Neural progenitor cell (in vitro differentiated cells): ENCODE data around the gene HNRNPLL. TPM values are rescaled to one million over a fixed set of nuclear protein-coding genes. Genes with fewer than 3 reads are reported as not detected.
A peak's percentile ranks its signal among the peaks of the same experiment; 100 is the strongest.

Source experiments
- DNase-seq: peaks from one replicate; pipeline ENCODE4 v3.0.0-alpha.2; 2016; ENCODE audit warnings: low spot score
- H2AFZ ChIP-seq: fragments of 200-600 bp; sonication (generic); replicated peaks from 2 replicates; pipeline ENCODE4 v1.6.1; 2016; ENCODE audit warnings: antibody characterized with exemption
- H3F3A ChIP-seq: fragments of 200-600 bp; sonication (generic); 2 replicates; pipeline ENCODE4 v1.6.1; 2016; ENCODE audit warnings: antibody characterized with exemption, low read depth
- H3K27ac ChIP-seq: fragments of 200-600 bp; sonication (generic); 2 replicates; pipeline ENCODE4 v1.5.1; 2016; ENCODE audit warnings: mild to moderate bottlenecking
- H3K27me3 ChIP-seq: fragments of 200-600 bp; sonication (generic); 2 replicates; pipeline ENCODE4 v1.6.1; 2016; ENCODE audit warnings: mild to moderate bottlenecking, moderate library complexity
- H3K36me3 ChIP-seq: fragments of 200-600 bp; sonication (generic); 2 replicates; pipeline ENCODE4 v1.5.1; 2016
- H3K4me1 ChIP-seq: fragments of 200-600 bp; sonication (generic); 2 replicates; pipeline ENCODE4 v1.6.1; 2016; ENCODE audit warnings: mixed run types
- H3K4me2 ChIP-seq: fragments of 200-600 bp; sonication (generic); 2 replicates; pipeline ENCODE4 v1.6.1; 2016
- H3K4me3 ChIP-seq: fragments of 200-600 bp; sonication (generic); 2 replicates; pipeline ENCODE4 v1.5.1; 2016
- H3K79me2 ChIP-seq: fragments of 200-600 bp; sonication (generic); 2 replicates; pipeline ENCODE4 v1.6.1; 2016; ENCODE audit warnings: low read depth
- H3K9ac ChIP-seq: fragments of 200-600 bp; sonication (generic); 2 replicates; pipeline ENCODE4 v1.6.1; 2016
- H3K9me3 ChIP-seq: fragments of 200-600 bp; sonication (generic); 2 replicates; pipeline ENCODE4 v1.5.1; 2016; ENCODE audit warnings: low read depth
- H4K20me1 ChIP-seq: fragments of 200-600 bp; sonication (generic); 2 replicates; pipeline ENCODE4 v1.6.1; 2016; ENCODE audit warnings: low read depth
- H3K27ac Mint-ChIP-seq: 3 replicates; pipeline ENCODE4 v1.8.0; 2021; ENCODE audit warnings: mixed read lengths
- H3K27me3 Mint-ChIP-seq: 2 replicates; pipeline ENCODE4 v1.8.0; 2022; ENCODE audit warnings: low read depth, mild to moderate bottlenecking, inconsistent platforms, moderate library complexity, mixed read lengths; ENCODE audit not compliant: insufficient read depth
- H3K36me3 Mint-ChIP-seq: 3 replicates; pipeline ENCODE4 v1.8.0; 2021; ENCODE audit warnings: mixed read lengths
- H3K4me1 Mint-ChIP-seq: 3 replicates; pipeline ENCODE4 v1.8.0; 2021; ENCODE audit warnings: mixed read lengths
- H3K4me3 Mint-ChIP-seq: 3 replicates; pipeline ENCODE4 v1.8.0; 2021; ENCODE audit warnings: mild to moderate bottlenecking, moderate library complexity, mixed read lengths
- H3K9me3 Mint-ChIP-seq: 3 replicates; pipeline ENCODE4 v1.8.0; 2020; ENCODE audit warnings: mixed read lengths
- EZH2 ChIP-seq: fragments of 200-600 bp; sonication (generic); IDR thresholded peaks from 2 replicates; pipeline ENCODE4 v1.6.1; 2017; ENCODE audit warnings: antibody characterized with exemption, mild to moderate bottlenecking, moderate library complexity
- EZH2phosphoT487 ChIP-seq: fragments of 200-600 bp; sonication (generic); IDR thresholded peaks from 2 replicates; pipeline ENCODE4 v1.6.1; 2017; ENCODE audit warnings: antibody characterized with exemption
- total RNA-seq: library from RNA; depleted of rRNA; stranded (reverse); fragments of >200 nt; gene quantifications from 2 replicates; pipeline ENCODE4 v1.2.3, GENCODE V29; 2015; ENCODE audit warnings: low replicate concordance
- TF ChIP-seq, protein P1 (sequence below): fragments of 200-600 bp; sonication (generic); IDR thresholded peaks from 2 replicates; pipeline ENCODE4 v1.5.1; 2017; ENCODE audit warnings: antibody characterized with exemption, mild to moderate bottlenecking

The HNRNPLL gene
- total RNA-seq, 1 donor from 2014 or later = 109 TPM

DNA sequence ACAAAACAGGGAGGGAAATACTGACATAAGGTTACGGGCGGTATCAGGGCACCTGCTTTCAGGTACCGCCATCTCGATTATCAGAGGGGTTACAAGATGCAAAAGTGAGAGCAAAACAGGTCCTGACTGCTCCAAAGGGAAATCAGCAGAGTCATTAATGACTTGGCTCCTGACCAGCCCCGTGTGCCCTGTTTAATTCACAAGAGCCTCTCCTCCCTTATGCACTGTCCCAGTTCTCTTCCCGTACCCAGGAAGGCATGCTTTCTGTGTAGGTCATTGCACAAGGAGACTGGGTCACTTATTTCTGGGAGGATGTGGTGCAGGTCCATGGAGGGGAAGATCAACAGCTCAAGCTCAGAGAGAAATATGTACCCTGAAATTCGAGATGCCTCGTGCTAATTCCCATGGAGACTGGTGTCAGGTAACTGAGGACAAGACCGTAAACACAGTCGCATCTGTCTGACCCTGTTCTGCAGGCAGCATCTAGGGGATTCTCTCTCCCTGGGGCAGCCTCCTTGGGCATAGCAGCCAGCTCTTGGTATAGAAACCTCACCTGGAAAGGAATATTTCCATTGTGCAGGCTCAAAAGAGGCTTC is 79.9 kb downstream of the HNRNPLL start:
- H3K9me3 Mint-ChIP-seq = no peaks in the 10 kb centered on the region
- no peaks in the 10 kb centered on the region for H3K36me3 Mint-ChIP-seq
- H3K36me3 ChIP-seq = no peaks in the 10 kb centered on the region
- H3K4me3 Mint-ChIP-seq = no peak overlapping the region
- peak overlapping the region; percentile 43 for H3K4me2 ChIP-seq
- H3K27ac ChIP-seq = no peak overlapping the region
- DNase-seq = no peak
- H3K4me1 Mint-ChIP-seq = peaks cover 18% of the 10 kb centered on the region
- peaks cover 6% of the 10 kb centered on the region for H3K27me3 ChIP-seq
- no peaks in the 10 kb centered on the region for H3K9me3 ChIP-seq
- H3K4me1 ChIP-seq = peaks cover 7% of the 10 kb centered on the region
- peak overlapping the region; percentile 61 for H2AFZ ChIP-seq
- H3K4me3 ChIP-seq = no peak overlapping the region
- no peak overlapping the region for H3K27ac Mint-ChIP-seq
- no peaks in the 10 kb centered on the region for H4K20me1 ChIP-seq
- no peaks in the 10 kb centered on the region for H3K79me2 ChIP-seq
- H3F3A ChIP-seq = no peaks in the 10 kb centered on the region
- no peak overlapping the region for H3K9ac ChIP-seq
- TF ChIP-seq EZH2 (no peak), EZH2phosphoT487 (no peak)
- TF ChIP-seq, protein P1, sequence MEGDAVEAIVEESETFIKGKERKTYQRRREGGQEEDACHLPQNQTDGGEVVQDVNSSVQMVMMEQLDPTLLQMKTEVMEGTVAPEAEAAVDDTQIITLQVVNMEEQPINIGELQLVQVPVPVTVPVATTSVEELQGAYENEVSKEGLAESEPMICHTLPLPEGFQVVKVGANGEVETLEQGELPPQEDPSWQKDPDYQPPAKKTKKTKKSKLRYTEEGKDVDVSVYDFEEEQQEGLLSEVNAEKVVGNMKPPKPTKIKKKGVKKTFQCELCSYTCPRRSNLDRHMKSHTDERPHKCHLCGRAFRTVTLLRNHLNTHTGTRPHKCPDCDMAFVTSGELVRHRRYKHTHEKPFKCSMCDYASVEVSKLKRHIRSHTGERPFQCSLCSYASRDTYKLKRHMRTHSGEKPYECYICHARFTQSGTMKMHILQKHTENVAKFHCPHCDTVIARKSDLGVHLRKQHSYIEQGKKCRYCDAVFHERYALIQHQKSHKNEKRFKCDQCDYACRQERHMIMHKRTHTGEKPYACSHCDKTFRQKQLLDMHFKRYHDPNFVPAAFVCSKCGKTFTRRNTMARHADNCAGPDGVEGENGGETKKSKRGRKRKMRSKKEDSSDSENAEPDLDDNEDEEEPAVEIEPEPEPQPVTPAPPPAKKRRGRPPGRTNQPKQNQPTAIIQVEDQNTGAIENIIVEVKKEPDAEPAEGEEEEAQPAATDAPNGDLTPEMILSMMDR = no peak
- no peaks in the 10 kb centered on the region for H3K27me3 Mint-ChIP-seq

DNA sequence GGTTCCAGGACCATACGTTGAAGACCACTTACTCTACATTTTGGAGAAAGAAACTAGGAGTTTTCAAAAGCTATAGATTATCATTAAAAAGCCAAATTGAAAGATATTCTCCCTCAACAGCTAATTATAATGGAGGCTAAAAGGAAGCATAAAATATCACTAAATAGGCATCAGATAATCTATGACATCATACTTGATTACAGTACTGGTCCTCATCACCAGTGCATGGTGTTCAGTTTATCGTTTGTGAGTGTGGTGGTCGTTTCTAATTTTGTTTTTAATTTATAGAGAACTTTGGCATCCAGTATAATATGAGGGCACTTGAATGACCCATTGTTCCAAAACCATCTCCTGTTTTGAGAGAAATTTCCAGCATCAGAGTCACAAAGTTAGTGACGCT is 80.9 kb downstream of the HNRNPLL start:
- H3K9ac ChIP-seq = no peak overlapping the region
- no peaks in the 10 kb centered on the region for H3K36me3 ChIP-seq
- no peak overlapping the region for H3K4me3 ChIP-seq
- no peaks in the 10 kb centered on the region for H3F3A ChIP-seq
- no peak overlapping the region for H3K4me2 ChIP-seq
- no peak overlapping the region for H3K27ac ChIP-seq
- Mint-ChIP-seq H3K4me3 (no peak overlapping the region), H3K27ac (no peak overlapping the region), H3K27me3 (no peaks in the 10 kb centered on the region), H3K4me1 (peaks cover 14% of the 10 kb centered on the region), H3K36me3 (no peaks in the 10 kb centered on the region), H3K9me3 (no peaks in the 10 kb centered on the region)
- H4K20me1 ChIP-seq = no peaks in the 10 kb centered on the region
- H3K9me3 ChIP-seq = no peaks in the 10 kb centered on the region
- no peak overlapping the region for H2AFZ ChIP-seq
- peaks cover 7% of the 10 kb centered on the region for H3K4me1 ChIP-seq
- TF ChIP-seq EZH2 = no peak
- no peak for TF ChIP-seq EZH2phosphoT487
- TF ChIP-seq, protein P1 = no peak
- H3K27me3 ChIP-seq = no peaks in the 10 kb centered on the region
- H3K79me2 ChIP-seq = no peaks in the 10 kb centered on the region
- DNase-seq = no peak

DNA sequence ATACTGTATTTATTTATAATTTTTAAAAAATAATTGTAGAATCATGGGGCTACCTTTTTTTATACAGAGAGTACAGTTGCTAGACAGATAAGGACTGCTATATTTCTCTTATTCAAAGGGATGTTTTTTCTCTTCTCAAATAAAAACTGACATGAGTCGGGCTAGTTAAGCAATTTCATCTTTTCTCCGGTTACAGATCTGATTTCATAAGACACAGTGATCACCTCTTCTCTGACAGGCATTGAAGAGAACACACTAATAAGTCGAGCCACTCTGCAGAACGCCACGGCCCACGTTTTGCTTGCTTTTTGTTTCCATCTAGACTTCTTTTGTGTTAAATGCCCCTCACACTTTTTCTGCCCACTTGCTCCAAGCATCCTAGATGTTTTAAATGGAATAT is 85.4 kb downstream of the HNRNPLL start:
- TF ChIP-seq EZH2phosphoT487 (no peak), EZH2 (no peak)
- TF ChIP-seq, protein P1 = no peak
- no peak overlapping the region for H3K4me2 ChIP-seq

More for the DNA sequence above, 85.4 kb downstream of the HNRNPLL start:
- Mint-ChIP-seq H3K9me3 (no peaks in the 10 kb centered on the region), H3K27me3 (no peaks in the 10 kb centered on the region), H3K4me1 (peaks cover 2% of the 10 kb centered on the region), H3K27ac (no peak overlapping the region), H3K36me3 (no peaks in the 10 kb centered on the region), H3K4me3 (no peak overlapping the region)
- Histone ChIP-seq H3K36me3 (no peaks in the 10 kb centered on the region), H3K4me3 (no peak overlapping the region), H3K27me3 (no peaks in the 10 kb centered on the region), H2AFZ (no peak overlapping the region), H3F3A (no peaks in the 10 kb centered on the region), H3K79me2 (no peaks in the 10 kb centered on the region), H3K4me1 (no peaks in the 10 kb centered on the region), H3K9me3 (no peaks in the 10 kb centered on the region), H3K9ac (no peak overlapping the region), H4K20me1 (no peaks in the 10 kb centered on the region), H3K27ac (no peak overlapping the region)
- DNase-seq = no peak
